Loucy (cell line): ENCODE data around the gene AKR1C3.
A peak's percentile ranks its signal among the peaks of the same experiment; 100 is the strongest.
"Not testable (repeated sequence)": the region's sequence is repeated elsewhere in the genome, so short reads cannot be mapped to it uniquely, and the experiment has no call there.

Source experiments
- H2AFZ ChIP-seq: fragments of 200-600 bp; sonication (generic); 2 replicates; pipeline ENCODE4 v1.6.0; 2016; ENCODE audit warnings: antibody characterized with exemption, mild to moderate bottlenecking, low read length, moderate library complexity
- H3F3A ChIP-seq: fragments of 200-600 bp; 2 replicates; pipeline ENCODE4 v1.6.0; 2016; ENCODE audit warnings: antibody characterized with exemption, low read depth, mild to moderate bottlenecking
- H3K27me3 ChIP-seq: fragments of 200-600 bp; sonication (generic); 2 replicates; pipeline ENCODE4 v1.6.1; 2014; ENCODE audit warnings: low read length, mild to moderate bottlenecking; ENCODE audit not compliant: insufficient read depth, poor library complexity, severe bottlenecking
- H3K36me3 ChIP-seq: fragments of 200-600 bp; sonication (generic); 2 replicates; pipeline ENCODE4 v1.6.1; 2016; ENCODE audit warnings: low read length; ENCODE audit not compliant: insufficient read depth
- H3K4me1 ChIP-seq: fragments of 200-600 bp; sonication (generic); 2 replicates; pipeline ENCODE4 v1.5.1; 2014; ENCODE audit warnings: low read length, mild to moderate bottlenecking; ENCODE audit not compliant: insufficient read depth, poor library complexity, severe bottlenecking
- H3K4me2 ChIP-seq: fragments of 200-600 bp; sonication (generic); 2 replicates; pipeline ENCODE4 v1.6.0; 2014; ENCODE audit warnings: antibody characterized with exemption, low read length, low read depth, mild to moderate bottlenecking; ENCODE audit not compliant: poor library complexity, severe bottlenecking
- H3K4me3 ChIP-seq: fragments of 200-600 bp; sonication (generic); 2 replicates; pipeline ENCODE4 v1.5.1; 2014; ENCODE audit warnings: low read length, mild to moderate bottlenecking, mixed read lengths; ENCODE audit not compliant: poor library complexity, severe bottlenecking
- H3K79me2 ChIP-seq: fragments of 200-600 bp; sonication (generic); 2 replicates; pipeline ENCODE4 v1.6.1; 2014; ENCODE audit warnings: low read length; ENCODE audit not compliant: insufficient read depth
- H3K9ac ChIP-seq: fragments of 200-600 bp; sonication (generic); 2 replicates; pipeline ENCODE4 v1.6.0; 2014; ENCODE audit warnings: mild to moderate bottlenecking, low read depth, low read length, moderate library complexity; ENCODE audit not compliant: poor library complexity, severe bottlenecking
- H3K9me2 ChIP-seq: fragments of 200-600 bp; sonication (generic); replicated peaks from 2 replicates; pipeline ENCODE4 v1.6.1; 2016; ENCODE audit warnings: low read depth, low read length, mixed read lengths
- H3K9me3 ChIP-seq: fragments of 200-600 bp; sonication (generic); 2 replicates; pipeline ENCODE4 v1.6.1; 2014; ENCODE audit warnings: mild to moderate bottlenecking, antibody characterized with exemption, low read length, low read depth; ENCODE audit not compliant: insufficient read depth
- H4K20me1 ChIP-seq: fragments of 200-600 bp; sonication (generic); 2 replicates; pipeline ENCODE4 v1.6.0; 2014; ENCODE audit warnings: antibody characterized with exemption, low read length, mild to moderate bottlenecking; ENCODE audit not compliant: insufficient read depth, poor library complexity, severe bottlenecking
- EZH2phosphoT487 ChIP-seq: fragments of 200-600 bp; IDR thresholded peaks from 2 replicates; pipeline ENCODE4 v1.6.1; 2018; ENCODE audit warnings: antibody characterized with exemption, mild to moderate bottlenecking, moderate library complexity, borderline replicate concordance
- TF ChIP-seq, protein P1 (sequence below): fragments of 200-600 bp; sonication (generic); conservative IDR thresholded peaks from 2 replicates; pipeline ENCODE4 v1.5.1; 2014; ENCODE audit warnings: mild to moderate bottlenecking, antibody characterized with exemption, low read length

The AKR1C3 gene

DNA sequence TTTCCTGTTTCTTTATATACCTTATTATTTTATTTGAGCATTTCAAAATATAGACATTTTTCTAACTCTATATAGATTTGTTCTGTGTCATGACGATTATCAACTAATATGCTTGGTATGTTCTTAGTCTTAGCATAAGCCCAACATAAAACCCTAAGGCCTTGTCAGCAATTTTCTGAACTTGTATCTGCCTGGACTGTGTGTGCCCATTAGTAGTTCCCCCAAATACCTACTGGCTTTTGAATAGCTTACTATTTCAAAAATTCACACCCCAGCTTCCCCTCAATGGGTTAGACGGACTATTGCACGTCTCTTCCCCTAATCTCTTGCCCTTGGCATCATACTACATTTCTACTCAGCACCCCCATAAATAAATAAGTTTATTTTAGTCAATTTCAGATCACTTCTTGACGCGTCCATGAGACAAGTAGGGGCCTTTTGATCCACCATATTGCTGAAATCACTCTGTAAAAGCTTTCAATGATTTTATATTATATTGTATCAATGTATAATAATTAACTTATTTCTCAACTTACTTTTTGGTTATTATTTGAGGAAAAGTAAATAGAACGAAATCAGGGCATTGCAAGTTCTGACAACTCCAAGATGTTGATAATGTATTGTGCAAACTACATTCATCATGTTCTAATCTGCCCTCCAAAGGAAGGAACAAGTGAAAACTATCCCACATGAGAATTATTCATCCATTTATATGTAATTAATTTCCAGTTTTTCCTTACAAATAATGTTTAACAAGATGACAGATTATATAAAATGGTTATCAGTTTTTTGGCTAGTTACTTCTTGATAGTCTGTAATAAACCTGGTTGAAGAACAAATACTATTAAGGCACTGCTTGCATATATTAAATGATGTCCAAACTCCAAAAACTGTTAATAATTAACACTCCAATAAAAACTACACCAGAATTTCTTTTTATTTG is 1.1 kb upstream of the AKR1C3 start:
- Histone ChIP-seq H3K4me2 (no peak overlapping the region), H2AFZ (no peak overlapping the region), H3K4me1 (peaks cover 43% of the 10 kb centered on the region), H3K27me3 (no peaks in the 10 kb centered on the region), H3F3A (no peaks in the 10 kb centered on the region), H3K9me3 (no peaks in the 10 kb centered on the region), H3K4me3 (no peak overlapping the region), H3K9ac (no peak overlapping the region), H4K20me1 (no peaks in the 10 kb centered on the region), H3K79me2 (peaks cover 29% of the 10 kb centered on the region), H3K36me3 (no peaks in the 10 kb centered on the region), H3K9me2 (no peaks in the 10 kb centered on the region)
- TF ChIP-seq, protein P1, sequence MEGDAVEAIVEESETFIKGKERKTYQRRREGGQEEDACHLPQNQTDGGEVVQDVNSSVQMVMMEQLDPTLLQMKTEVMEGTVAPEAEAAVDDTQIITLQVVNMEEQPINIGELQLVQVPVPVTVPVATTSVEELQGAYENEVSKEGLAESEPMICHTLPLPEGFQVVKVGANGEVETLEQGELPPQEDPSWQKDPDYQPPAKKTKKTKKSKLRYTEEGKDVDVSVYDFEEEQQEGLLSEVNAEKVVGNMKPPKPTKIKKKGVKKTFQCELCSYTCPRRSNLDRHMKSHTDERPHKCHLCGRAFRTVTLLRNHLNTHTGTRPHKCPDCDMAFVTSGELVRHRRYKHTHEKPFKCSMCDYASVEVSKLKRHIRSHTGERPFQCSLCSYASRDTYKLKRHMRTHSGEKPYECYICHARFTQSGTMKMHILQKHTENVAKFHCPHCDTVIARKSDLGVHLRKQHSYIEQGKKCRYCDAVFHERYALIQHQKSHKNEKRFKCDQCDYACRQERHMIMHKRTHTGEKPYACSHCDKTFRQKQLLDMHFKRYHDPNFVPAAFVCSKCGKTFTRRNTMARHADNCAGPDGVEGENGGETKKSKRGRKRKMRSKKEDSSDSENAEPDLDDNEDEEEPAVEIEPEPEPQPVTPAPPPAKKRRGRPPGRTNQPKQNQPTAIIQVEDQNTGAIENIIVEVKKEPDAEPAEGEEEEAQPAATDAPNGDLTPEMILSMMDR, result no peak
- no peak for TF ChIP-seq EZH2phosphoT487

DNA sequence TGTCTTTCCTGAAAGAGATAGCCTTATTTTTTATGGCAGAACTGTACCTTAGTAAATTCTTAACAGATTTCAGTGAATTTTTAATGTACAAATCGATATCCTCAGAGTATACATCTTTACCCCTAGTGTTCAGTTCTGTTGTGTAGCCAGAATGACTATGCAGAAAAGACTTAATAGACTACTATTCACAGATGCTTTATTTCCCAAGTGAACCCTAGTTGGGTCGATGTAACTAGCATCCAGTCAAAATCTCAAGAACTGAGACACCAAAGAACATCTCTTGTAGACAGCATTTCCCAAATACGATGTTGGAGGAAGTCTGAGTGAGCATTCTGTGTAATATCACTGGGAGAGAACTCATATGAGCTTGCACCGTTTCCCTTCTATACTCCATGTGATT is 1.5 kb downstream of the AKR1C3 start:
- Histone ChIP-seq H2AFZ (no peak overlapping the region), H3K9me2 (no peaks in the 10 kb centered on the region), H3K36me3 (peaks cover 10% of the 10 kb centered on the region; the same call in 1 of the 2 replicates), H3F3A (no peaks in the 10 kb centered on the region), H3K27me3 (no peaks in the 10 kb centered on the region), H4K20me1 (no peaks in the 10 kb centered on the region), H3K4me3 (peak overlapping the region; percentile 89), H3K9ac (peak overlapping the region; percentile 96), H3K9me3 (no peaks in the 10 kb centered on the region), H3K79me2 (peaks cover 32% of the 10 kb centered on the region), H3K4me2 (peak overlapping the region; percentile 75), H3K4me1 (peaks cover 50% of the 10 kb centered on the region)
- TF ChIP-seq, protein P1, result 0 out of 2 replicates have a peak, but pooled peaks have one; percentile 14
- TF ChIP-seq EZH2phosphoT487, result no peak

DNA sequence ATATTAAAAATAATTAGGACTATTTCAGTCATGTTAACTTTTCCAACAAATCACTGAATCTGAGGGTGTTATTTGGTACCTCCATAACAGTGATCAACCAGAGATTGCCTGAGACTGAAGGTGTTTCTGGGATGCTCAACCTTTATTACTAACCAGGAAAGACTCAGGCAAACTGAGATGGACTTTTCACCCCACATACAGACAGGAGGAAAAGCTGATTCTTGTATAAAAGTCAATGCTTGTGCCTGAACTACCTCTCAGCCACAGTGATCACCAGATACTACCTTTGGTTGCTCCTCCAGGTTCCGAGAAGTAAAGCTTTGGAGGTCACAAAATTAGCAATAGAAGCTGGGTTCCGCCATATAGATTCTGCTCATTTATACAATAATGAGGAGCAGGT is 1.9 kb downstream of the AKR1C3 start:
- H3K79me2 ChIP-seq, result peaks cover 32% of the 10 kb centered on the region
- H3K9me2 ChIP-seq, result no peaks in the 10 kb centered on the region
- TF ChIP-seq EZH2phosphoT487, result no peak
- TF ChIP-seq, protein P1, result no peak
- H2AFZ ChIP-seq, result no peak overlapping the region
- no peaks in the 10 kb centered on the region for H4K20me1 ChIP-seq
- no peaks in the 10 kb centered on the region for H3F3A ChIP-seq
- H3K9me3 ChIP-seq, result no peaks in the 10 kb centered on the region
- peak overlapping the region; percentile 89 for H3K4me3 ChIP-seq
- H3K9ac ChIP-seq, result peak overlapping the region; percentile 96
- peaks cover 50% of the 10 kb centered on the region for H3K4me1 ChIP-seq
- H3K27me3 ChIP-seq, result no peaks in the 10 kb centered on the region
- H3K36me3 ChIP-seq, result peaks cover 10% of the 10 kb centered on the region; the same call in 1 of the 2 replicates
- H3K4me2 ChIP-seq, result peak overlapping the region; percentile 75

DNA sequence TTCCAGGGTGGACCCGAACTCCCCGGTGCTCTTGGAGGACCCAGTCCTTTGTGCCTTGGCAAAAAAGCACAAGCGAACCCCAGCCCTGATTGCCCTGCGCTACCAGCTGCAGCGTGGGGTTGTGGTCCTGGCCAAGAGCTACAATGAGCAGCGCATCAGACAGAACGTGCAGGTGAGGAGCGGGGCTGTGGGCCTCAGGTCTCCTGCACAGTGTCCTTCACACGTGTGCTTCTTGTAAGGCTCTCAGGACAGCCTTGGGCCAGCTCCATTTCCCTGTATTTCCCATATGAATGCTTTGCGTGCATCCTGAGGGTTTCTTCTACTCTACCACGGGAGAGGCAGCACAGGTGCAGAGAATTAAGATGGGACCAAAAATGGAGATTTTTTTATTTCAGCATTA is 8.3 kb downstream of the AKR1C3 start:
- peaks cover 29% of the 10 kb centered on the region for H3K4me1 ChIP-seq
- peaks cover 23% of the 10 kb centered on the region; the same call in 1 of the 2 replicates for H3K36me3 ChIP-seq
- H3K27me3 ChIP-seq, H2AFZ ChIP-seq, H3K4me2 ChIP-seq, H3K9me3 ChIP-seq, H4K20me1 ChIP-seq, H3K79me2 ChIP-seq, H3F3A ChIP-seq, H3K9ac ChIP-seq, H3K4me3 ChIP-seq, H3K9me2 ChIP-seq: not testable (repeated sequence)
